Measurements from ENCODE around the gene DQX1. TPM values are rescaled to one million over a fixed set of nuclear protein-coding genes. Genes with fewer than 3 reads are reported as not detected.
A peak's percentile ranks its signal among the peaks of the same experiment; 100 is the strongest.

The DQX1 gene
- total RNA-seq, 1 experiment from 2014 or later: 1.3 TPM

DNA sequence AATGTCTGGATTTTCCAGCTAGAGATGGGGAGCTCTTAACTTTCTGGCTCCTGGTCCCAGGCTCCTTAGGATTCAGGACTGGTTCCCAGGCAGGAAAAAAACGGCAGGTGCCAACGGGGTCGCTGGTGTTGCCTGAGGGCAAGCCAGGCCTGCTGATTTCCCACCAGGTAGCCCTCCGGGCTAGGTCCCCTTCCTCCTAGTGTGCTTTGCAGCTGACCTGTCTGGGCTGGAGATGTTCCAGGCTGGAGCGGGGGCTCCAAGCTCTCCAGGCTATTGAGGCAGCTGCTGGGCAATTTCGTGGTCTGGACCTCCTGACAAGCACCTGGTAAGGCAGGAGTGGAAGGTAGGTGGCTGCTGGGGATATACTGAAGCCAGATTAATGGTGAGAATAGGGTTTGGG lies 51.5 kb downstream of the DQX1 start (continued):
- TF ChIP-seq, protein P1, sequence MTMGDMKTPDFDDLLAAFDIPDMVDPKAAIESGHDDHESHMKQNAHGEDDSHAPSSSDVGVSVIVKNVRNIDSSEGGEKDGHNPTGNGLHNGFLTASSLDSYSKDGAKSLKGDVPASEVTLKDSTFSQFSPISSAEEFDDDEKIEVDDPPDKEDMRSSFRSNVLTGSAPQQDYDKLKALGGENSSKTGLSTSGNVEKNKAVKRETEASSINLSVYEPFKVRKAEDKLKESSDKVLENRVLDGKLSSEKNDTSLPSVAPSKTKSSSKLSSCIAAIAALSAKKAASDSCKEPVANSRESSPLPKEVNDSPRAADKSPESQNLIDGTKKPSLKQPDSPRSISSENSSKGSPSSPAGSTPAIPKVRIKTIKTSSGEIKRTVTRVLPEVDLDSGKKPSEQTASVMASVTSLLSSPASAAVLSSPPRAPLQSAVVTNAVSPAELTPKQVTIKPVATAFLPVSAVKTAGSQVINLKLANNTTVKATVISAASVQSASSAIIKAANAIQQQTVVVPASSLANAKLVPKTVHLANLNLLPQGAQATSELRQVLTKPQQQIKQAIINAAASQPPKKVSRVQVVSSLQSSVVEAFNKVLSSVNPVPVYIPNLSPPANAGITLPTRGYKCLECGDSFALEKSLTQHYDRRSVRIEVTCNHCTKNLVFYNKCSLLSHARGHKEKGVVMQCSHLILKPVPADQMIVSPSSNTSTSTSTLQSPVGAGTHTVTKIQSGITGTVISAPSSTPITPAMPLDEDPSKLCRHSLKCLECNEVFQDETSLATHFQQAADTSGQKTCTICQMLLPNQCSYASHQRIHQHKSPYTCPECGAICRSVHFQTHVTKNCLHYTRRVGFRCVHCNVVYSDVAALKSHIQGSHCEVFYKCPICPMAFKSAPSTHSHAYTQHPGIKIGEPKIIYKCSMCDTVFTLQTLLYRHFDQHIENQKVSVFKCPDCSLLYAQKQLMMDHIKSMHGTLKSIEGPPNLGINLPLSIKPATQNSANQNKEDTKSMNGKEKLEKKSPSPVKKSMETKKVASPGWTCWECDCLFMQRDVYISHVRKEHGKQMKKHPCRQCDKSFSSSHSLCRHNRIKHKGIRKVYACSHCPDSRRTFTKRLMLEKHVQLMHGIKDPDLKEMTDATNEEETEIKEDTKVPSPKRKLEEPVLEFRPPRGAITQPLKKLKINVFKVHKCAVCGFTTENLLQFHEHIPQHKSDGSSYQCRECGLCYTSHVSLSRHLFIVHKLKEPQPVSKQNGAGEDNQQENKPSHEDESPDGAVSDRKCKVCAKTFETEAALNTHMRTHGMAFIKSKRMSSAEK (CRISPR knock-in tag; IDR thresholded peaks at IDR 0.05; ENCODE audit: borderline replicate concordance): no peak
- TF ChIP-seq MXD4 (CRISPR knock-in tag; IDR thresholded peaks at IDR 0.05; ENCODE audit: borderline replicate concordance) (no peak), KAT7 (CRISPR knock-in tag; IDR thresholded peaks at IDR 0.05; ENCODE audit: borderline replicate concordance) (no peak), ZNF138 (CRISPR knock-in tag; conservative IDR thresholded peaks at IDR 0.05) (no peak), ZNF121 (CRISPR knock-in tag; IDR thresholded peaks at IDR 0.05) (no peak)

DNA sequence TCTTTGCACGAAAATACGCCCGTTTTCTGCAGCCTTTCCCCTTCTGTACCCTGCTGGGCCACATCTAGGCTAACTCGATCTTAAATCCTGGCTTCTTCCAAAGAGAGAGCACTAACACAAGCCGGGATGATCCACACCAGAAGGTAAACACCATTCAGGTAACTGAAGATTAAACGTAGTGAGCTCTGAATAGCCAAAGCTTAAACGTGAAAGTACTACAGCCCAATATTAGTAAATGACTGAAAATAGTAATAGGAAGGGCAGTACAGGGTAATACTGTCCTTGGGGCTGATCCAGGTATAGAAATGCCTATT lies 53.1 kb downstream of the DQX1 start:
- CTCF ChIA-PET: interaction anchor here (0.7 to 2.7 kb wide), 7 partner anchors 10 to 138 kb away, joined by 3 to 23 read pairs (median 4); partner anchors contain the start of genes CCDC142, TTC31 and WBP1
- H3K27ac Mint-ChIP-seq: peak overlapping the region; percentile 99

DNA sequence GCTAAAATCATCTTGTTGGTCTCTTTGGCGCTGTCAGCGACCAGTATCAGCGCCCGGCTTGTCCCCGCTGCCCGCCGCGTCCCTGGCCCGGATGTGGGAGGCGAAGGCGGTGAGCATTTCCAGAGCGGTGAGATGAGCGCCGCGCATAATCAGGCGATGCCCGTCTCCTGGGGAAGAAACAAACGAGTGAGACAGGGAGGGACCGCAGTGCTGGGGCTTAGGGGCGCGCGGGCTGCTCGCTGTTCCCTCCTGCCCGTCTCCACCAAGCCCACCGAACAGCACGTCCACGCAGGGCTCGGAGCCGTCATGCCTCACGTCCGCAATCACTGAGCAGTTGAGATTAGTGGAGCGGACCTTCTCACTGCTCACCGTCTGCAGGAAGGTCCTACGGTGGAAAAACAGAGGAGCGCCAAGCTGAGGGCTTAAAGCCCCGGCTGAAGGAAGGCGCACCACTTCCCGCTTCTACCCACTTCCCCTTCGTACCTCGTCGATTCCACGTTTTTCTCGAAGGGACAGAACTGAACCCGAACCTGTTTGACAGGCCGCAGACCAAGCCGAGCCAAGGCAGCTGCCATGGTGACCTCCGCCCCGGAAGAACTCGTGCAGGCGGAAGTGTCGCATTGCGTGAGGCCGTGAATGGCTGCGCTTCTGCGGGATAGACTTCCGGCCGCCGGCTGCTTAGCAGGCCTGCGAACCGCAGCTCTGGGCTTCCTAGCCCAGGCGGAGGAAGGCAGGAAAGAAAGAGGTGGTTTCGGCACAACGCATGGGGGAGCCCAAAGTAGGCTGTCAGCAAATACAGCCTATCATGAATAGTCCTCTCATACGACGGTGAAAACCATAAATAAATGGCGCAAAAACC lies 53.7 kb downstream of the DQX1 start, which contains the start of gene MRPL53:
Gene MRPL53, minus strand, starts transcription at position 595 of the 859 bp plus-strand sequence. Its CDS starts 20 bp downstream, at position 575.
- ChIA-PET CTCF (interaction anchor here (1.0 to 2.7 kb wide), 6 partner anchors 10 to 137 kb away, joined by 3 to 23 read pairs (median 4); partner anchors contain the start of genes CCDC142, TTC31 and WBP1), POLR2A (interaction anchor here (0.6 to 1.5 kb wide), 7 partner anchors 8 to 222 kb away, joined by 3 to 9 read pairs (median 4); partner anchors contain the start of genes AUP1, CCDC142, HTRA2 and WBP1)
- DNase-seq (ENCODE audit: low spot score): peak; percentile 94
- H3K27me3 Mint-ChIP-seq (ENCODE audit: low read depth): no peaks in the 10 kb centered on the region
- ATAC-seq: peak; percentile 88
- peak within 1 kb of the TSS; percentile 99 for H3K27ac Mint-ChIP-seq
- H3K4me1 Mint-ChIP-seq: peaks cover 11% of the 10 kb centered on the region
- no peaks in the 10 kb centered on the region for H3K9me3 Mint-ChIP-seq
- H3K36me3 Mint-ChIP-seq: peaks cover 14% of the 10 kb centered on the region
- peak within 1 kb of the TSS; percentile 96 for H3K4me3 Mint-ChIP-seq
- TF ChIP-seq CREM (CRISPR knock-in tag; IDR thresholded peaks at IDR 0.05): peak; percentile 67; the same call in 1 of the 2 replicates
- no peak for TF ChIP-seq ZNF317 (CRISPR knock-in tag; IDR thresholded peaks at IDR 0.05; ENCODE audit: borderline replicate concordance, low read depth)
- TF ChIP-seq, protein P2, sequence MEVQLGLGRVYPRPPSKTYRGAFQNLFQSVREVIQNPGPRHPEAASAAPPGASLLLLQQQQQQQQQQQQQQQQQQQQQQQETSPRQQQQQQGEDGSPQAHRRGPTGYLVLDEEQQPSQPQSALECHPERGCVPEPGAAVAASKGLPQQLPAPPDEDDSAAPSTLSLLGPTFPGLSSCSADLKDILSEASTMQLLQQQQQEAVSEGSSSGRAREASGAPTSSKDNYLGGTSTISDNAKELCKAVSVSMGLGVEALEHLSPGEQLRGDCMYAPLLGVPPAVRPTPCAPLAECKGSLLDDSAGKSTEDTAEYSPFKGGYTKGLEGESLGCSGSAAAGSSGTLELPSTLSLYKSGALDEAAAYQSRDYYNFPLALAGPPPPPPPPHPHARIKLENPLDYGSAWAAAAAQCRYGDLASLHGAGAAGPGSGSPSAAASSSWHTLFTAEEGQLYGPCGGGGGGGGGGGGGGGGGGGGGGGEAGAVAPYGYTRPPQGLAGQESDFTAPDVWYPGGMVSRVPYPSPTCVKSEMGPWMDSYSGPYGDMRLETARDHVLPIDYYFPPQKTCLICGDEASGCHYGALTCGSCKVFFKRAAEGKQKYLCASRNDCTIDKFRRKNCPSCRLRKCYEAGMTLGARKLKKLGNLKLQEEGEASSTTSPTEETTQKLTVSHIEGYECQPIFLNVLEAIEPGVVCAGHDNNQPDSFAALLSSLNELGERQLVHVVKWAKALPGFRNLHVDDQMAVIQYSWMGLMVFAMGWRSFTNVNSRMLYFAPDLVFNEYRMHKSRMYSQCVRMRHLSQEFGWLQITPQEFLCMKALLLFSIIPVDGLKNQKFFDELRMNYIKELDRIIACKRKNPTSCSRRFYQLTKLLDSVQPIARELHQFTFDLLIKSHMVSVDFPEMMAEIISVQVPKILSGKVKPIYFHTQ (CRISPR knock-in tag; IDR thresholded peaks at IDR 0.05): no peak
- no peak for TF ChIP-seq OVOL2 (CRISPR knock-in tag; IDR thresholded peaks at IDR 0.05; ENCODE audit: borderline replicate concordance)
- TF ChIP-seq, protein P3, sequence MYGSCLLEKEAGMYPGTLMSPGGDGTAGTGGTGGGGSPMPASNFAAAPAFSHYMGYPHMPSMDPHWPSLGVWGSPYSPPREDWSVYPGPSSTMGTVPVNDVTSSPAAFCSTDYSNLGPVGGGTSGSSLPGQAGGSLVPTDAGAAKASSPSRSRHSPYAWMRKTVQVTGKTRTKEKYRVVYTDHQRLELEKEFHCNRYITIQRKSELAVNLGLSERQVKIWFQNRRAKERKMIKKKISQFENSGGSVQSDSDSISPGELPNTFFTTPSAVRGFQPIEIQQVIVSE (CRISPR knock-in tag; IDR thresholded peaks at IDR 0.05; ENCODE audit: borderline replicate concordance): no peak
- TF ChIP-seq ZNF263 (CRISPR knock-in tag; IDR thresholded peaks at IDR 0.05; ENCODE audit: low read depth): no peak
- TF ChIP-seq SOX15 (CRISPR knock-in tag; IDR thresholded peaks at IDR 0.05): no peak
- TF ChIP-seq, protein P4, sequence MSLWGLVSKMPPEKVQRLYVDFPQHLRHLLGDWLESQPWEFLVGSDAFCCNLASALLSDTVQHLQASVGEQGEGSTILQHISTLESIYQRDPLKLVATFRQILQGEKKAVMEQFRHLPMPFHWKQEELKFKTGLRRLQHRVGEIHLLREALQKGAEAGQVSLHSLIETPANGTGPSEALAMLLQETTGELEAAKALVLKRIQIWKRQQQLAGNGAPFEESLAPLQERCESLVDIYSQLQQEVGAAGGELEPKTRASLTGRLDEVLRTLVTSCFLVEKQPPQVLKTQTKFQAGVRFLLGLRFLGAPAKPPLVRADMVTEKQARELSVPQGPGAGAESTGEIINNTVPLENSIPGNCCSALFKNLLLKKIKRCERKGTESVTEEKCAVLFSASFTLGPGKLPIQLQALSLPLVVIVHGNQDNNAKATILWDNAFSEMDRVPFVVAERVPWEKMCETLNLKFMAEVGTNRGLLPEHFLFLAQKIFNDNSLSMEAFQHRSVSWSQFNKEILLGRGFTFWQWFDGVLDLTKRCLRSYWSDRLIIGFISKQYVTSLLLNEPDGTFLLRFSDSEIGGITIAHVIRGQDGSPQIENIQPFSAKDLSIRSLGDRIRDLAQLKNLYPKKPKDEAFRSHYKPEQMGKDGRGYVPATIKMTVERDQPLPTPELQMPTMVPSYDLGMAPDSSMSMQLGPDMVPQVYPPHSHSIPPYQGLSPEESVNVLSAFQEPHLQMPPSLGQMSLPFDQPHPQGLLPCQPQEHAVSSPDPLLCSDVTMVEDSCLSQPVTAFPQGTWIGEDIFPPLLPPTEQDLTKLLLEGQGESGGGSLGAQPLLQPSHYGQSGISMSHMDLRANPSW (CRISPR knock-in tag; conservative IDR thresholded peaks at IDR 0.05; ENCODE audit: low read depth): no peak
- peak; percentile 71; the same call in 1 of the 2 replicates for TF ChIP-seq SP1 (CRISPR knock-in tag; conservative IDR thresholded peaks at IDR 0.05)
- TF ChIP-seq, protein P5, sequence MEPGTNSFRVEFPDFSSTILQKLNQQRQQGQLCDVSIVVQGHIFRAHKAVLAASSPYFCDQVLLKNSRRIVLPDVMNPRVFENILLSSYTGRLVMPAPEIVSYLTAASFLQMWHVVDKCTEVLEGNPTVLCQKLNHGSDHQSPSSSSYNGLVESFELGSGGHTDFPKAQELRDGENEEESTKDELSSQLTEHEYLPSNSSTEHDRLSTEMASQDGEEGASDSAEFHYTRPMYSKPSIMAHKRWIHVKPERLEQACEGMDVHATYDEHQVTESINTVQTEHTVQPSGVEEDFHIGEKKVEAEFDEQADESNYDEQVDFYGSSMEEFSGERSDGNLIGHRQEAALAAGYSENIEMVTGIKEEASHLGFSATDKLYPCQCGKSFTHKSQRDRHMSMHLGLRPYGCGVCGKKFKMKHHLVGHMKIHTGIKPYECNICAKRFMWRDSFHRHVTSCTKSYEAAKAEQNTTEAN (CRISPR knock-in tag; IDR thresholded peaks at IDR 0.05): no peak
- no peak for TF ChIP-seq MXD4 (CRISPR knock-in tag; IDR thresholded peaks at IDR 0.05; ENCODE audit: borderline replicate concordance)
- TF ChIP-seq NR1H2 (CRISPR knock-in tag; IDR thresholded peaks at IDR 0.05): 0 out of 2 replicates have a peak, but pooled peaks have one; percentile 39

More for the DNA sequence above, 53.1 kb downstream of the DQX1 start:
- TF ChIP-seq CREM (CRISPR knock-in tag; IDR thresholded peaks at IDR 0.05): no peak
- H3K27me3 Mint-ChIP-seq (ENCODE audit: low read depth): no peaks in the 10 kb centered on the region
- peak overlapping the region; percentile 96 for H3K4me3 Mint-ChIP-seq
- H3K9me3 Mint-ChIP-seq: no peaks in the 10 kb centered on the region
- H3K36me3 Mint-ChIP-seq: peaks cover 14% of the 10 kb centered on the region
- DNase-seq (ENCODE audit: low spot score) (no peak), ATAC-seq (no peak)
- peaks cover 11% of the 10 kb centered on the region for H3K4me1 Mint-ChIP-seq
- POLR2A ChIA-PET: interaction anchor here (0.9 to 1.5 kb wide), 6 partner anchors 9 to 223 kb away, joined by 3 to 9 read pairs (median 4); partner anchors contain the start of genes AUP1, CCDC142, HTRA2 and WBP1

Measured in WTC11 (cell line).